ENCODE measurements around the gene FCGR3B.
A peak's percentile ranks its signal among the peaks of the same experiment; 100 is the strongest.
"Not testable (repeated sequence)": the region's sequence is repeated elsewhere in the genome, so short reads cannot be mapped to it uniquely, and the experiment has no call there.

The FCGR3B gene

DNA sequence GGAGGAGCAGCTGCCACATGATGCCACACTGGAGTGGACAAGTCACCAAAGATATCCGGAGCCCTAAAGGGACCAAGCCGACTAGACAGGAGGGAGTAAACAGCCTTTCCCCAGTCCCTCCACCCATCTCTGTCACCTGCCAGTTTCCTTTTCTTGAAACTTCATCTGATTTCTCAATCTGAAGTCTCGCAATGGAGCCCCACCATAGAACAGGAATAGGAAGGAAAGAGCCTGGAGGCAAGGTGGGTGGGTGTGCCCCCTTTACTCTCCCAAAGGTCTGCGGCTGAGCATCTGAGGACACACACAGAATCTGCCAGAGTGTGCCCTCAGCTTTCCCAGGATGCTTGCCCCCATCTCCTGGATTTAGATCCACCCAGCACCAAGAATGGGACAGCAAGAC lies at the start of gene FCGR3B:
TSS of gene FCGR3B (minus strand) at position 101 of the 400 bp plus-strand sequence. CDS start at position 19, 82 bp downstream.
- H3K27ac Mint-ChIP-seq (ENCODE audit: low read depth): no peak within 1 kb of the TSS
- H3K9me3 Mint-ChIP-seq: no peaks in the 10 kb centered on the region
- H3K4me1 Mint-ChIP-seq: peaks cover 25% of the 10 kb centered on the region
- DNase-seq (ENCODE audit: low spot score in 2 of 2) (no peak), ATAC-seq (replicated peaks; ENCODE audit: extremely low read depth, poor library complexity, severe bottlenecking) (no peak)
- H3K27me3 Mint-ChIP-seq: no peaks in the 10 kb centered on the region
- H3K4me3 Mint-ChIP-seq: no peak within 1 kb of the TSS
- peaks cover 5% of the 10 kb centered on the region for H3K36me3 Mint-ChIP-seq (ENCODE audit: insufficient read depth)

DNA sequence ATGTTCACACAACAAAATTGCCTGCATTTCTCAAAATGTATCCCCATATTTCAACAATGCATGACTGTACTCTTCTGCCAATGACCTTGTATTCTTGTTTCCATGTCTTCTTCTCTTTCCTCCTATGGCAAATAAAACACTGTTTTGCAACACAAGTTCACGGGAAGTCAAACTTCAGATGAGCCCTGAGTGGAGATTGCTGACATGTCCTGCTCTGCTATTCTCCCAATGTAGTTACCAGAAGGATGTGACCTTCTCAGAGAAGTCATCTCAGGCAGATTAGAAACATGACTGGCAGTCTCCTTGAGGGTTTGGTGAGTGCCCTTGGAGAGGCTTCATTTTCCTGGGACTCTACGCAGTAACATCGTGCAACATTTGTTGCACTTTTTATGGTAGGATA lies 47.5 kb upstream of the FCGR3B start:
- Mint-ChIP-seq H3K27me3 (no peaks in the 10 kb centered on the region), H3K4me3 (no peak overlapping the region), H3K9me3 (no peaks in the 10 kb centered on the region), H3K36me3 (ENCODE audit: insufficient read depth) (no peaks in the 10 kb centered on the region), H3K27ac (ENCODE audit: low read depth) (no peak overlapping the region), H3K4me1 (no peaks in the 10 kb centered on the region)
- DNase-seq (ENCODE audit: low spot score in 2 of 2): no peak
- no peak for ATAC-seq (replicated peaks; ENCODE audit: extremely low read depth, poor library complexity, severe bottlenecking)

DNA sequence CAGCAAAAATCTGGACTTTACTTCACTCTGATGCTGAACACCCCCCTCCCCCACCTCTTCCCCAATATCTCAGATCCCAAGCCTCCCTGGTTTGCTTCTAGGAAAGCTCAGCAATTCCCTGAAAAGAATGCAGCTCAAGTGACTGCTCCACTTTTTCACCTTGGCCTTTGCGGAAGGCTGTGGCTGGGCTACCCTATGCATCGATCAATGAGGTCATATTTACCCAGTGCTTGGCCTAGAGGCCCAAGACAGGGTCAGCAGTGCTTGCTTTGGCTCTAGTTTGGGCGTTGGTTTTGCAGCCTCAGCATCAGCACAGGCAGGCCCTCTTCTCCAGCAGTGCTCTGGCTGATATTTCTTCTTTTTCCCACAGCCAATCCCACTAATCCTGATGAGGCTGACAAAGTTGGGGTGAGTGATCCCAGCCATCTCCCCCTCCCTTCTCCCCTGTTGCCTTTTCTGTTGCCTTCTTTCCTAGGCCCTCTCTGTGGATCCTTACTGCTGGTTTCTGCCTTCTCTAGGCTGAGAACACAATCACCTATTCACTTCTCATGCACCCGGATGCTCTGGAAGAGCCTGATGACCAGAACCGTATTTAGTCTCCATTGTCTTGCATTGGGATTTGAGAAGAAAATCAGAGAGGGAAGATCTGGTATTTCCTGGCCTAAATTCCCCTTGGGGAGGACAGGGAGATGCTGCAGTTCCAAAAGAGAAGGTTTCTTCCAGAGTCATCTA lies 46.1 kb upstream of the FCGR3B start:
- no peaks in the 10 kb centered on the region for H3K9me3 Mint-ChIP-seq
- no peaks in the 10 kb centered on the region for H3K4me1 Mint-ChIP-seq
- ATAC-seq (replicated peaks; ENCODE audit: extremely low read depth, poor library complexity, severe bottlenecking): no peak
- no peaks in the 10 kb centered on the region for H3K36me3 Mint-ChIP-seq (ENCODE audit: insufficient read depth)
- H3K4me3 Mint-ChIP-seq: no peak overlapping the region
- H3K27me3 Mint-ChIP-seq: no peaks in the 10 kb centered on the region
- no peak for DNase-seq (ENCODE audit: low spot score in 2 of 2)
- H3K27ac Mint-ChIP-seq (ENCODE audit: low read depth): no peak overlapping the region

DNA sequence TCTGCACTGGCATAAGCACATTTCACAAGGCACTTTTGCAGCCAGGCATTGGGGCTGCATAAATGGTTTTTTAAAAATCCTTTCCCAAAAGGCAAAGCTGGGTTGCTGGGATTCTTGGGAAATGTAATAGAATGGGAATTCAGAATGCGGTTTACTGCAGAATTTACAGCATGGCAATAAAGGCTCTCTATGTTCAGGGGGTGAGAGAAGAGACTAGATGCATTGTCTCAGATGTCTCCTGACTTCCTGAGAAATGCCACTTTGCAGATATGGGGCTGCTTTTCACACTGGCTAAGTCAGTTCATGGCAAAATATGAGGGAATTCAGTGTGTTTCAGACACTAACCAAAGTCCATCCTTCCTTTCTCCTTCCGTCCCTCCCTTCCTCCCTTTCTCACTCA lies 45.5 kb upstream of the FCGR3B start:
- H3K27me3 Mint-ChIP-seq: no peaks in the 10 kb centered on the region
- no peak for DNase-seq (ENCODE audit: low spot score in 2 of 2)
- H3K4me3 Mint-ChIP-seq: no peak overlapping the region
- no peaks in the 10 kb centered on the region for H3K36me3 Mint-ChIP-seq (ENCODE audit: insufficient read depth)
- no peaks in the 10 kb centered on the region for H3K9me3 Mint-ChIP-seq
- H3K4me1 Mint-ChIP-seq: no peaks in the 10 kb centered on the region
- no peak for ATAC-seq (replicated peaks; ENCODE audit: extremely low read depth, poor library complexity, severe bottlenecking)
- no peak overlapping the region for H3K27ac Mint-ChIP-seq (ENCODE audit: low read depth)

- not testable (repeated sequence) for ATAC-seq (replicated peaks; ENCODE audit: extremely low read depth, poor library complexity, severe bottlenecking); H3K36me3 Mint-ChIP-seq (ENCODE audit: insufficient read depth); H3K27me3 Mint-ChIP-seq; H3K4me1 Mint-ChIP-seq; H3K27ac Mint-ChIP-seq (ENCODE audit: low read depth); H3K4me3 Mint-ChIP-seq; DNase-seq (ENCODE audit: low spot score in 2 of 2); H3K9me3 Mint-ChIP-seq
Observed at GRCh38 chr1:161674908-161675307, 43.9 kb upstream of the FCGR3B start.

- ATAC-seq (replicated peaks; ENCODE audit: extremely low read depth, poor library complexity, severe bottlenecking); H3K27me3 Mint-ChIP-seq; H3K36me3 Mint-ChIP-seq (ENCODE audit: insufficient read depth); DNase-seq (ENCODE audit: low spot score in 2 of 2); H3K9me3 Mint-ChIP-seq; H3K4me3 Mint-ChIP-seq; H3K27ac Mint-ChIP-seq (ENCODE audit: low read depth); H3K4me1 Mint-ChIP-seq: not testable (repeated sequence)
Observed at GRCh38 chr1:161674447-161674846, 43.5 kb upstream of the FCGR3B start.

- H3K4me3 Mint-ChIP-seq; DNase-seq (ENCODE audit: low spot score in 2 of 2); H3K27me3 Mint-ChIP-seq; ATAC-seq (replicated peaks; ENCODE audit: extremely low read depth, poor library complexity, severe bottlenecking); H3K4me1 Mint-ChIP-seq; H3K36me3 Mint-ChIP-seq (ENCODE audit: insufficient read depth); H3K27ac Mint-ChIP-seq (ENCODE audit: low read depth); H3K9me3 Mint-ChIP-seq: not testable (repeated sequence)
Observed at GRCh38 chr1:161673437-161673836, 42.5 kb upstream of the FCGR3B start.

DNA sequence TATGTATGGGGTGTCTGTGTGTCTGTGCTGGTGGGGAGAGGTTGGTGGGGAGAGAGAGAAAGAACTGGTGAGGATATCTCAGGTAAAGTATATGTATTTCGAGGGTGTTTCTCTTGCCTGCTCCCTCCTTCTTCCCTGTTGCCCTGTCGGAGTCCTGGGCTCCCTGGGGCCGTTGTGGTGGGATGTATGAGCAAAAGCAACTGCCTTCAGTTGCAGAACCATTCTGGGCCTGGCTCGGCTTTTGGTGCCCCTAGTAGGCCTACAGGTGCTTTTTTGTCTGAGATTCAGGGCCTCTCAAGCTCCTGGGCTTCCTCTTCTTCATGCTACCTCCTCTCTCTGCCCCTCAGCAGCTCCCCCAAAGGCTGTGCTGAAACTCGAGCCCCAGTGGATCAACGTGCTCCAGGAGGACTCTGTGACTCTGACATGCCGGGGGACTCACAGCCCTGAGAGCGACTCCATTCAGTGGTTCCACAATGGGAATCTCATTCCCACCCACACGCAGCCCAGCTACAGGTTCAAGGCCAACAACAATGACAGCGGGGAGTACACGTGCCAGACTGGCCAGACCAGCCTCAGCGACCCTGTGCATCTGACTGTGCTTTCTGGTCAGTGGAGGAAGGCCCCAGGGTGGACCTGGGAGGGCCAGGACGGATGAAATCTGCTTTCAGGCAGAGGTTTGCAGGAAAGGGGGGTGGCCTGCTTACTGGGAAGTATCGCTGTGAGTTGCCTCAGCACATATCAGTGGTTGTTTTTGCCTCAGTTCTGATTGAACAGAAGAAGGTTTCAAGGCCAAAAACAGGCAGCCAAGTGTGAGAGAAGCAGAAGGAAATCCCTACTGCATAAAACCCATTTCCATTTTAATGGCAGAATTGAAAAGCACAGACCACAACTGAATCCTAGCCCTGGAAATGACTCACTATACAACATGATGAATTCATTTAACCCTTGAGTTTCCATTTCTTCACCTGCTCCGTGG lies 40.4 kb upstream of the FCGR3B start:
- H3K36me3 Mint-ChIP-seq (ENCODE audit: insufficient read depth); H3K27me3 Mint-ChIP-seq; H3K4me3 Mint-ChIP-seq; ATAC-seq (replicated peaks; ENCODE audit: extremely low read depth, poor library complexity, severe bottlenecking); H3K4me1 Mint-ChIP-seq; H3K9me3 Mint-ChIP-seq; DNase-seq (ENCODE audit: low spot score in 2 of 2); H3K27ac Mint-ChIP-seq (ENCODE audit: low read depth): not testable (repeated sequence)

- not testable (repeated sequence) for DNase-seq (ENCODE audit: low spot score in 2 of 2); H3K27ac Mint-ChIP-seq (ENCODE audit: low read depth); H3K36me3 Mint-ChIP-seq (ENCODE audit: insufficient read depth); H3K27me3 Mint-ChIP-seq; ATAC-seq (replicated peaks; ENCODE audit: extremely low read depth, poor library complexity, severe bottlenecking); H3K9me3 Mint-ChIP-seq; H3K4me3 Mint-ChIP-seq; H3K4me1 Mint-ChIP-seq
Observed at GRCh38 chr1:161664689-161665088, 33.7 kb upstream of the FCGR3B start.

DNA sequence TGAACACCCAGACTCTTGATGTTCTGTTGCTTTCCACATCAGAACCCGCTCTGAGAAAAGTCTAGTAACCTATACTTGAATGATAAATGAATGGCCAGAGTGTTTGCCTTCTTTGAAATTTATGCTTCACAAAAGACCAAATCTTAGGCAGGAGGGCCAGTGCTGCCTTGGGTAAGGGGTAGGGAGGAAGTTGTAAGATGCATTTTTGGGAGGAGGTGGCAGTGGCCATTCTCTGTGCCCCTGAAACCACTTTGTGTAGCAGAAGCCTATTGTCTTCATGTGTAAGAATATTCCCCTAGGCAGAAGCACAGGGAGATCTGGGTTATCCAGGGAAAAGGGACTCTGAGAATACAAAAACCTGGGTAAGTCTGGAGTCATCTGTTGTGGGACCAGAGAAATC lies 32.6 kb upstream of the FCGR3B start:
- not testable (repeated sequence) for H3K9me3 Mint-ChIP-seq; DNase-seq (ENCODE audit: low spot score in 2 of 2); H3K36me3 Mint-ChIP-seq (ENCODE audit: insufficient read depth); H3K27ac Mint-ChIP-seq (ENCODE audit: low read depth); ATAC-seq (replicated peaks; ENCODE audit: extremely low read depth, poor library complexity, severe bottlenecking); H3K4me3 Mint-ChIP-seq; H3K27me3 Mint-ChIP-seq; H3K4me1 Mint-ChIP-seq

GRCh38 chr1:161662684-161663339 lies 31.8 kb upstream of the FCGR3B start, which contains the start of gene FCGR2B:
Gene FCGR2B (plus strand): TSS chr1:161663143. CDS start chr1:161663242, 99 bp downstream.
- H3K4me3 Mint-ChIP-seq; H3K36me3 Mint-ChIP-seq (ENCODE audit: insufficient read depth); H3K9me3 Mint-ChIP-seq; DNase-seq (ENCODE audit: low spot score in 2 of 2); H3K27ac Mint-ChIP-seq (ENCODE audit: low read depth); H3K27me3 Mint-ChIP-seq; H3K4me1 Mint-ChIP-seq; ATAC-seq (replicated peaks; ENCODE audit: extremely low read depth, poor library complexity, severe bottlenecking): not testable (repeated sequence)

- H3K27me3 Mint-ChIP-seq; H3K9me3 Mint-ChIP-seq; H3K36me3 Mint-ChIP-seq (ENCODE audit: insufficient read depth); H3K4me1 Mint-ChIP-seq; H3K4me3 Mint-ChIP-seq; H3K27ac Mint-ChIP-seq (ENCODE audit: low read depth): not testable (repeated sequence)
- DNase-seq (ENCODE audit: low spot score in 2 of 2): peak in 1 of 2 donors; percentile 35
- ATAC-seq (replicated peaks; ENCODE audit: extremely low read depth, poor library complexity, severe bottlenecking): peak; percentile 100
Observed at GRCh38 chr1:161661660-161662311, 30.8 kb upstream of the FCGR3B start.
